Endothelial cell of umbilical vein (primary cell): ENCODE results near the gene BMPR1B. TPM values are rescaled to one million over a fixed set of nuclear protein-coding genes. Genes with fewer than 3 reads are reported as not detected.

Source experiments
- BruUV-seq: library from RNA; stranded (reverse); fragments of 400-500 nt; replicated peaks from 2 replicates; lab custom pipeline; 2021; lab: Mats Ljungman, UMichigan
- CTCF ChIA-PET: fragments of 300-600, 350-600 bp; sonication (Branson Sonifier 250); formaldehyde crosslinking; loops from one replicate; lab custom pipeline; 2021; ENCODE audit warnings: antibody characterized with exemption, inconsistent platforms; lab: Charles Lee
- POLR2A ChIA-PET: fragments of 300-600, 350-600 bp; sonication (Branson Sonifier 250); formaldehyde crosslinking; loops from one replicate; lab custom pipeline; 2021; ENCODE audit warnings: antibody characterized with exemption, inconsistent platforms; lab: Charles Lee
- DNase-seq: peaks from one replicate; pipeline ENCODE4 v3.0.0-alpha.2; 2011; ENCODE audit warnings: low read depth, low spot score
- FAIRE-seq: peaks from 2 replicates; lab custom pipeline; 2011; peaks lifted over from hg19 to GRCh38; lab: Jason Lieb, UNC
- H2AFZ ChIP-seq: 2 replicates; pipeline ENCODE4 v1.6.0; 2012; ENCODE audit warnings: low read depth, low read length, control low read depth, inconsistent platforms
- H3K27ac ChIP-seq: 2 replicates; pipeline ENCODE4 v1.5.1; 2011; ENCODE audit warnings: low read depth, mild to moderate bottlenecking, control low read depth, low read length, moderate library complexity; ENCODE audit not compliant: insufficient read depth
- H3K27me3 ChIP-seq, 2 experiments: 2 replicates each; pipeline versions ENCODE4 v1.6.0 to v1.6.1; 2011; ENCODE audit warnings: low read length in 2 of 2, mixed read lengths in 1 of 2; ENCODE audit not compliant: control insufficient read depth in 2 of 2, insufficient read depth in 2 of 2
- H3K36me3 ChIP-seq, 2 experiments: 2 replicates in 1 of 2; 3 replicates in 1 of 2; pipeline ENCODE4 v1.5.1; 2011; ENCODE audit warnings: low read length in 2 of 2, mild to moderate bottlenecking in 1 of 2, moderate library complexity in 1 of 2; ENCODE audit not compliant: control insufficient read depth in 2 of 2, insufficient read depth in 2 of 2; ENCODE audit errors: extremely low read depth in 1 of 2
- H3K4me1 ChIP-seq: 3 replicates; pipeline ENCODE4 v1.5.1; 2011; ENCODE audit warnings: mild to moderate bottlenecking, low read length; ENCODE audit not compliant: control insufficient read depth, insufficient read depth; ENCODE audit errors: extremely low read depth
- H3K4me2 ChIP-seq: 2 replicates; pipeline ENCODE4 v1.6.1; 2011; ENCODE audit warnings: low read length, control low read depth, mixed read lengths; ENCODE audit not compliant: insufficient read depth
- H3K4me3 ChIP-seq, 3 experiments: fragments of 200-600 bp in 1 of 3; sonication (generic), shearing (Covaris generic) in 1 of 3; replicated peaks in 1 of 3; 2 replicates each; pipeline ENCODE4 v1.5.1; 2011 to 2016; ENCODE audit warnings: control low read depth in 3 of 3, low read length in 3 of 3, mild to moderate bottlenecking in 2 of 3, inconsistent platforms in 1 of 3, low read depth in 1 of 3, moderate library complexity in 1 of 3; ENCODE audit not compliant: insufficient read depth in 1 of 3
- H3K79me2 ChIP-seq: 2 replicates; pipeline ENCODE4 v1.6.0; 2012; ENCODE audit warnings: low read length, inconsistent platforms; ENCODE audit not compliant: control insufficient read depth, insufficient read depth
- H3K9ac ChIP-seq: replicated peaks from 2 replicates; pipeline ENCODE3; 2011; ENCODE audit warnings: low read length, control low read depth; ENCODE audit not compliant: insufficient read depth; ENCODE audit errors: extremely low read depth
- H3K9me1 ChIP-seq: replicated peaks from 3 replicates; pipeline ENCODE4 v1.6.0; 2011; ENCODE audit warnings: mild to moderate bottlenecking, low read length; ENCODE audit not compliant: control insufficient read depth, insufficient read depth; ENCODE audit errors: extremely low read depth
- H3K9me3 ChIP-seq: replicated peaks from 2 replicates; pipeline ENCODE4 v1.5.1; 2012; ENCODE audit warnings: low read length, inconsistent platforms; ENCODE audit not compliant: control insufficient read depth, insufficient read depth
- H4K20me1 ChIP-seq: replicated peaks from 2 replicates; pipeline ENCODE3; 2011; ENCODE audit warnings: mild to moderate bottlenecking, low read length; ENCODE audit not compliant: control insufficient read depth, insufficient read depth; ENCODE audit errors: extremely low read depth
- EZH2 ChIP-seq: IDR thresholded peaks from 2 replicates; pipeline ENCODE4 v1.6.1; 2012; ENCODE audit warnings: borderline replicate concordance, low read depth, mild to moderate bottlenecking, moderate library complexity, low read length, inconsistent platforms; ENCODE audit not compliant: severe bottlenecking
- FOS ChIP-seq: IDR thresholded peaks from 2 replicates; pipeline ENCODE4 v1.6.1; 2011; ENCODE audit warnings: mild to moderate bottlenecking, low read length, moderate library complexity, borderline replicate concordance; ENCODE audit not compliant: insufficient read depth
- GATA2 ChIP-seq: IDR thresholded peaks from 2 replicates; pipeline ENCODE4 v1.7.0; 2011; ENCODE audit warnings: low read depth, mild to moderate bottlenecking, moderate library complexity, mixed read lengths, low read length; ENCODE audit not compliant: insufficient read length, insufficient read depth
- JUN ChIP-seq: IDR thresholded peaks from 2 replicates; pipeline ENCODE4 v1.6.1; 2011; ENCODE audit warnings: borderline replicate concordance, low read depth; ENCODE audit not compliant: insufficient read length, insufficient read depth
- MAX ChIP-seq: IDR thresholded peaks from 2 replicates; pipeline ENCODE4 v1.6.1; 2011; ENCODE audit not compliant: insufficient read depth, insufficient read length
- MYC ChIP-seq: IDR thresholded peaks from one replicate; pipeline ENCODE4 v1.6.1; 2011; ENCODE audit warnings: mild to moderate bottlenecking, low read depth, low read length
- POLR2A ChIP-seq: IDR thresholded peaks from 2 replicates; pipeline ENCODE4 v1.6.1; 2012; ENCODE audit warnings: low read depth, mild to moderate bottlenecking, control low read depth, low read length
- POLR2AphosphoS5 ChIP-seq: IDR thresholded peaks from 2 replicates; pipeline ENCODE4 v1.6.1; 2012; ENCODE audit warnings: low read depth, mild to moderate bottlenecking, control low read depth, low read length, moderate library complexity; ENCODE audit not compliant: insufficient read depth
- dilution Hi-C: fragments of 300-500 bp; cut with MboI; formaldehyde crosslinking; loops from one replicate; pipeline ENCODE4 v1.15.0; 2019; ENCODE audit warnings: low sequenced_read_pairs; ENCODE audit not compliant: extremely low pct_ligation_motif_present
- intact Hi-C: fragments of 100-400 bp; cut with micrococcal nuclease; formaldehyde crosslinking; loops from one replicate; pipeline ENCODE4 v1.10.0; 2022
- polyA plus RNA-seq, 4 experiments: library from polyadenylated mRNA; depleted of rRNA in 3 of 4; stranded (reverse) in 3 of 4; unstranded in 1 of 4; fragments of >200 nt; gene quantifications; 2 replicates each; pipeline versions ENCODE4 v1.2.1 to v1.2.3, GENCODE V29; 2011 to 2012; ENCODE audit warnings: missing spikeins in 1 of 4
- total RNA-seq: library from RNA; stranded (reverse); gene quantifications from 2 replicates; pipeline ENCODE4 v1.2.3, GENCODE V29; 2021
- TF ChIP-seq, protein P1 (sequence below), 2 donors: IDR thresholded peaks; 1 replicate in 1 of 2; 2 replicates in 1 of 2; pipeline ENCODE4 v1.5.1; 2011; ENCODE audit warnings: low read length in 2 of 2, mild to moderate bottlenecking in 2 of 2, moderate library complexity in 2 of 2, control low read depth in 1 of 2, inconsistent platforms in 1 of 2, low read depth in 1 of 2; ENCODE audit not compliant: insufficient read depth in 1 of 2; ENCODE audit errors: extremely low read depth in 1 of 2

Gene BMPR1B
- total and polyA plus RNA-seq, 2 donors (not counting 3 experiments of a cell fraction or from before 2014, with no cell fraction given), result 0.28 to 2.1 TPM

DNA sequence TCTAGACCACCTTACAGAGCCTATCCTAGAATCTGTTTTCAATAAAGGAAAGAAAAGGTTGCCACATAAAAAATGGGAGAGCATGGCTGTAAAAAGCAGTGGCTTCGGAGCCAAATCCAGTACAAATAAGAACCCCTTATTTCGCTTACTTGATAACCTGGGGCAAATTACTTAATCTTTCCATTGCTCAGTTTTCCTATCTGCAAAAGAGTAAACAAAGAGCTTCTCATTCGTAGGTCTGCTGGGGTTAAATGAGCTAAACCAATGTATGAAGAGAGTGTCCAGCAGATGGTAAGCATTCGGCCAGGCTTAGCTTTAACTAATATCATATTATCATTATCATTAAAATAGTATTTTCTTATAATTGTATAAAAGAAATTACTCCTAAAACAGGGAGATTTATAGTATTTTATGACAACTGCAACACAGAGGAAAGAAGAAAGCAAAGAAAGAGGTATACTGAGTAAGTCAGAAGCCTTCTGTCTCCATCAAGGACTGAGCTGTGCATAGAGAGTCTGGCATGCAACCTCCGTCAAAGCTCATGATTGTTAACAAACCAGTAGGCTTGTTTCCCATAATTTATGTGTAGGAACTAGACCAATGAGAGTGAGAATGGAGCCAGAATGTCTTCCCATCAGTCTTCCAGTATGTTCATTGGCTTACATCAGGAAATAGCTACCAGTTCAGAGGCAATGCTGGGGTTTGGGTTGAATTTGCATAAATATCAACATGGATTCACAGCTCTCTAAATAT lies 426.1 kb downstream of the BMPR1B start:
- no peak overlapping the region for H3K4me2 ChIP-seq
- intact Hi-C loops, result loop anchor here (5.0 kb wide), 1 partner anchor 103 kb away; no protein-coding TSS in a partner anchor
- no peaks in the 10 kb centered on the region for H3K4me1 ChIP-seq
- dilution Hi-C loops, result no loop called here
- TF ChIP-seq FOS (no peak), GATA2 (no peak), POLR2AphosphoS5 (no peak), EZH2 (no peak), MAX (no peak), JUN (no peak), MYC (no peak), POLR2A (no peak)
- TF ChIP-seq, protein P1, sequence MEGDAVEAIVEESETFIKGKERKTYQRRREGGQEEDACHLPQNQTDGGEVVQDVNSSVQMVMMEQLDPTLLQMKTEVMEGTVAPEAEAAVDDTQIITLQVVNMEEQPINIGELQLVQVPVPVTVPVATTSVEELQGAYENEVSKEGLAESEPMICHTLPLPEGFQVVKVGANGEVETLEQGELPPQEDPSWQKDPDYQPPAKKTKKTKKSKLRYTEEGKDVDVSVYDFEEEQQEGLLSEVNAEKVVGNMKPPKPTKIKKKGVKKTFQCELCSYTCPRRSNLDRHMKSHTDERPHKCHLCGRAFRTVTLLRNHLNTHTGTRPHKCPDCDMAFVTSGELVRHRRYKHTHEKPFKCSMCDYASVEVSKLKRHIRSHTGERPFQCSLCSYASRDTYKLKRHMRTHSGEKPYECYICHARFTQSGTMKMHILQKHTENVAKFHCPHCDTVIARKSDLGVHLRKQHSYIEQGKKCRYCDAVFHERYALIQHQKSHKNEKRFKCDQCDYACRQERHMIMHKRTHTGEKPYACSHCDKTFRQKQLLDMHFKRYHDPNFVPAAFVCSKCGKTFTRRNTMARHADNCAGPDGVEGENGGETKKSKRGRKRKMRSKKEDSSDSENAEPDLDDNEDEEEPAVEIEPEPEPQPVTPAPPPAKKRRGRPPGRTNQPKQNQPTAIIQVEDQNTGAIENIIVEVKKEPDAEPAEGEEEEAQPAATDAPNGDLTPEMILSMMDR (IDR thresholded peaks at IDR 0.05; ENCODE audit: extremely low read depth in 1 of 2, insufficient read depth in 1 of 2, low read depth in 1 of 2, low read length in 2 of 2), result no peak
- POLR2A ChIA-PET, result no interaction called here
- H4K20me1 ChIP-seq, result no peaks in the 10 kb centered on the region
- no peak overlapping the region for H3K9ac ChIP-seq
- H3K79me2 ChIP-seq, result no peaks in the 10 kb centered on the region
- H3K27ac ChIP-seq, result no peak overlapping the region
- DNase-seq (no peak), FAIRE-seq (no peak)
- BruUV-seq, result no TSS peak
- no peaks in the 10 kb centered on the region for H3K27me3 ChIP-seq
- H3K4me3 ChIP-seq, result no peak overlapping the region
- H2AFZ ChIP-seq, result no peak overlapping the region
- no peaks in the 10 kb centered on the region for H3K36me3 ChIP-seq
- no peaks in the 10 kb centered on the region for H3K9me3 ChIP-seq
- H3K9me1 ChIP-seq, result no peaks in the 10 kb centered on the region
- CTCF ChIA-PET, result interaction anchor here (0.5 to 1.0 kb wide), 2 partner anchors 17 to 28 kb away, joined by 3 read pairs; no protein-coding TSS in a partner anchor
